K562 (cell line): Measurements from ENCODE around the gene GNAI3. TPM values are rescaled to one million over a fixed set of nuclear protein-coding genes. Genes with fewer than 3 reads are reported as not detected.

Source experiments
- ATF2 ChIP-seq: sonication (generic); formaldehyde crosslinking; IDR thresholded peaks from 2 replicates; pipeline ENCODE4 v1.8.1; 2022; ENCODE audit warnings: missing genetic modification reagents
- CREM ChIP-seq: IDR thresholded peaks from 2 replicates; pipeline ENCODE4 v1.6.1; 2014; ENCODE audit warnings: antibody characterized with exemption, low read depth
- CXXC5 ChIP-seq: fragments of 250-450 bp; sonication (Bioruptor Pico); IDR thresholded peaks from 2 replicates; pipeline ENCODE4 v1.8.0; 2022; ENCODE audit warnings: inconsistent platforms, mild to moderate bottlenecking, moderate library complexity
- DACH1 ChIP-seq: fragments of 450-650 bp; IDR thresholded peaks from 2 replicates; pipeline ENCODE4 v1.6.1; 2018; ENCODE audit not compliant: partially characterized antibody
- DPF2 ChIP-seq: fragments of 450-650 bp; IDR thresholded peaks from 2 replicates; pipeline ENCODE4 v1.6.1; 2016
- ERF ChIP-seq: fragments of 450-650 bp; formaldehyde crosslinking; IDR thresholded peaks from 2 replicates; pipeline ENCODE4 v1.4.0; 2020; ENCODE audit warnings: mild to moderate bottlenecking, mixed read lengths
- FOXK2 ChIP-seq, 2 experiments: fragments of 450-650 bp; IDR thresholded peaks in 1 of 2; conservative IDR thresholded peaks in 1 of 2; 2 replicates each; pipeline ENCODE4 v1.6.1; 2016; ENCODE audit warnings: low read depth in 2 of 2, mild to moderate bottlenecking in 1 of 2
- LEF1 ChIP-seq: fragments of 450-650 bp; IDR thresholded peaks from 2 replicates; pipeline ENCODE4 v1.6.1; 2016; ENCODE audit warnings: mild to moderate bottlenecking
- MYBL2 ChIP-seq, 2 experiments: fragments of 450-650 bp in 1 of 2; sonication (generic) in 1 of 2; formaldehyde crosslinking in 1 of 2; IDR thresholded peaks; 2 replicates each; pipeline versions ENCODE4 v1.6.1 to v1.8.1; 2017 to 2022; ENCODE audit warnings: borderline replicate concordance in 1 of 2, inconsistent platforms in 1 of 2, low read depth in 1 of 2, mild to moderate bottlenecking in 1 of 2, missing genetic modification reagents in 1 of 2, moderate library complexity in 1 of 2
- NONO ChIP-seq, 2 experiments: fragments of 200-400 bp in 1 of 2; fragments of 450-650 bp in 1 of 2; formaldehyde crosslinking in 1 of 2; IDR thresholded peaks; 2 replicates each; pipeline ENCODE4 v1.6.1; 2017; ENCODE audit warnings: low read depth in 2 of 2, mild to moderate bottlenecking in 2 of 2, moderate library complexity in 2 of 2, low read length in 1 of 2
- NR2C1 ChIP-seq, 2 experiments: fragments of 450-650 bp; IDR thresholded peaks; 2 replicates each; pipeline ENCODE4 v1.6.1; 2017; ENCODE audit warnings: mild to moderate bottlenecking in 2 of 2, antibody characterized with exemption in 1 of 2, inconsistent platforms in 1 of 2, missing compliant biosample characterization in 1 of 2, missing genetic modification characterization in 1 of 2
- NR4A1 ChIP-seq, 2 experiments: fragments of 250-450 bp in 1 of 2; fragments of 450-650 bp in 1 of 2; sonication (Bioruptor Pico) in 1 of 2; IDR thresholded peaks; 2 replicates each; pipeline versions ENCODE4 v1.4.0 to v1.6.1; 2016 to 2020; ENCODE audit warnings: mild to moderate bottlenecking in 2 of 2, missing compliant biosample characterization in 1 of 2, missing genetic modification characterization in 1 of 2, moderate library complexity in 1 of 2
- PHF21A ChIP-seq: fragments of 450-650 bp; IDR thresholded peaks from 2 replicates; pipeline ENCODE4 v1.6.1; 2017; ENCODE audit warnings: low read depth, borderline replicate concordance
- POLR2AphosphoS5 ChIP-seq: IDR thresholded peaks from 2 replicates; pipeline ENCODE4 v1.6.1; 2011; ENCODE audit warnings: mild to moderate bottlenecking, low read depth, low read length, moderate library complexity; ENCODE audit not compliant: control insufficient read depth, insufficient read depth
- POLR2G ChIP-seq: fragments of 200-400 bp; formaldehyde crosslinking; IDR thresholded peaks from 2 replicates; pipeline ENCODE4 v1.6.1; 2017; ENCODE audit warnings: low read depth, mild to moderate bottlenecking, antibody characterized with exemption, low read length, moderate library complexity
- SIN3A ChIP-seq, 2 experiments: fragments of 150-350 bp in 1 of 2; IDR thresholded peaks; 2 replicates each; pipeline ENCODE4 v1.6.1; 2011 to 2016; ENCODE audit warnings: borderline replicate concordance in 2 of 2, low read depth in 2 of 2, low read length in 2 of 2, mild to moderate bottlenecking in 2 of 2, moderate library complexity in 2 of 2; ENCODE audit not compliant: control insufficient read depth in 1 of 2
- SNIP1 ChIP-seq: fragments of 450-650 bp; IDR thresholded peaks from 2 replicates; pipeline ENCODE4 v1.7.1; 2017; ENCODE audit warnings: low read depth, mild to moderate bottlenecking
- TAF1 ChIP-seq: IDR thresholded peaks from 2 replicates; pipeline ENCODE4 v1.6.1; 2011; ENCODE audit warnings: mild to moderate bottlenecking, low read length, moderate library complexity; ENCODE audit not compliant: insufficient read depth, control insufficient read depth, severe bottlenecking; ENCODE audit errors: extremely low read depth
- TBP ChIP-seq: optimal IDR thresholded peaks from 2 replicates; pipeline ENCODE3; 2011; ENCODE audit warnings: low read depth, low read length, improper control_type of control experiment
- UBTF ChIP-seq, 2 experiments: IDR thresholded peaks; 2 replicates each; pipeline ENCODE4 v1.6.1; 2012; ENCODE audit warnings: improper control_type of control experiment in 2 of 2, low read depth in 2 of 2, low read length in 2 of 2, borderline replicate concordance in 1 of 2
- ZBTB1 ChIP-seq: sonication (generic); formaldehyde crosslinking; IDR thresholded peaks from 2 replicates; pipeline ENCODE4 v1.8.1; 2023; ENCODE audit warnings: missing genetic modification reagents, low read depth, mild to moderate bottlenecking, borderline replicate concordance
- ZNF384 ChIP-seq: IDR thresholded peaks from 2 replicates; pipeline ENCODE4 v1.6.1; 2012; ENCODE audit warnings: low read depth, low read length, improper control_type of control experiment
- ZNF717 ChIP-seq: fragments of 250-450 bp; sonication (Bioruptor Pico); IDR thresholded peaks from 2 replicates; pipeline ENCODE4 v1.5.0; 2021
- polyA plus RNA-seq, 8 experiments: library from polyadenylated mRNA; depleted of rRNA in 4 of 8; stranded (reverse) in 5 of 8; unstranded in 3 of 8; fragments of >200 nt; fragmentation: Nextera tagmentation in 2 of 8; fragmentation: Illumina TruSeq in 1 of 8; extraction: Ambion mirVana in 2 of 8; extraction: Trizol in 1 of 8; gene quantifications; 2 replicates each; pipeline versions ENCODE4 v1.2.1 to v1.2.3, GENCODE V29; 2011 to 2014; ENCODE audit warnings: inconsistent platforms in 1 of 8, missing spikeins in 1 of 8
- total RNA-seq, 7 experiments: library from RNA; depleted of rRNA in 6 of 7; stranded (reverse); fragments of >200 nt in 6 of 7; fragmentation: Illumina TruSeq in 2 of 7; extraction: Trizol in 2 of 7; gene quantifications; 2 replicates each; pipeline versions ENCODE4 v1.2.1 to v1.2.3, GENCODE V29; 2011 to 2021; ENCODE audit warnings: low replicate concordance in 1 of 7

Gene GNAI3
- total and polyA plus RNA-seq, 9 of the 15 experiments (the other 6 are each of a cell fraction or from before 2014, with no cell fraction given): 6.3 to 13.2 (median 8.9) TPM

- 0 out of 4 replicates have a peak, but pooled peaks of 1 of the 2 experiments have one; percentile 19 for TF ChIP-seq UBTF (IDR thresholded peaks at IDR 0.05; ENCODE audit: borderline replicate concordance in 1 of 2, low read depth in 2 of 2, low read length in 2 of 2)
- no peak for TF ChIP-seq NR4A1 (CRISPR knock-in tag; IDR thresholded peaks at IDR 0.05)
- TF ChIP-seq NR4A1 (tag; IDR thresholded peaks at IDR 0.05): no peak; the same call in 1 of the 2 replicates
- TF ChIP-seq ZBTB1 (CRISPR knock-in tag): no peak
- TF ChIP-seq POLR2AphosphoS5: peak; percentile 77
- no peak for TF ChIP-seq ERF (CRISPR knock-in tag)
- TF ChIP-seq TAF1: peak; percentile 83
- TF ChIP-seq DPF2: peak; percentile 73
- TF ChIP-seq FOXK2 (conservative IDR thresholded peaks at IDR 0.05 in 1 of 2, IDR thresholded peaks at IDR 0.05 in 1 of 2; ENCODE audit: low read depth in 2 of 2): peak; percentile 81 to 88
- no peak for TF ChIP-seq DACH1
- TF ChIP-seq ZNF717 (CRISPR knock-in tag): 0 out of 2 replicates have a peak, but pooled peaks have one; percentile 28
- TF ChIP-seq PHF21A: 0 out of 2 replicates have a peak, but pooled peaks have one; percentile 53
- TF ChIP-seq CREM: peak; percentile 35; the same call in 1 of the 2 replicates
- TF ChIP-seq LEF1: peak; percentile 67; the same call in 1 of the 2 replicates
- peak; percentile 70 for TF ChIP-seq TBP
- peak; percentile 58; the same call in 1 of the 2 replicates for TF ChIP-seq CXXC5
- peak; percentile 86 for TF ChIP-seq POLR2G
- TF ChIP-seq SNIP1: no peak
- TF ChIP-seq ATF2 (CRISPR knock-in tag): no peak
- no peak for TF ChIP-seq MYBL2 (IDR thresholded peaks at IDR 0.05; ENCODE audit: low read depth)
- no peak for TF ChIP-seq MYBL2 (CRISPR knock-in tag; IDR thresholded peaks at IDR 0.05; ENCODE audit: borderline replicate concordance)
- TF ChIP-seq NR2C1 (IDR thresholded peaks at IDR 0.05): no peak
- TF ChIP-seq NR2C1 (tag; IDR thresholded peaks at IDR 0.05): peak; percentile 57
- peak; percentile 99 for TF ChIP-seq ZNF384
- no peak for TF ChIP-seq NONO (IDR thresholded peaks at IDR 0.05; ENCODE audit: low read depth in 2 of 2, low read length in 1 of 2)
- peak; percentile 65 to 89; a peak in 3 of 4 replicates for TF ChIP-seq SIN3A (IDR thresholded peaks at IDR 0.05; ENCODE audit: borderline replicate concordance in 2 of 2, control insufficient read depth in 1 of 2, low read depth in 2 of 2, low read length in 2 of 2)
These were observed 71.4 kb downstream of the GNAI3 start, which contains the start of the genes AMPD2 and GNAT2 (continued) for GRCh38 chr1:109619576-109620400.
